H1 (cell line): ENCODE results near the gene GSX1. TPM values are rescaled to one million over a fixed set of nuclear protein-coding genes. Genes with fewer than 3 reads are reported as not detected.

ENCODE experiments used
- CTCF ChIA-PET: fragments of 300-600 bp; sonication (Branson Sonifier 250); formaldehyde crosslinking; loops from one replicate; lab custom pipeline; 2021; ENCODE audit not compliant: partially characterized antibody; lab: Charles Lee
- POLR2A ChIA-PET: fragments of 300-600 bp; sonication (Branson Sonifier 250); formaldehyde crosslinking; loops from one replicate; lab custom pipeline; 2021; ENCODE audit warnings: inconsistent platforms; ENCODE audit not compliant: partially characterized antibody; lab: Charles Lee
- DNase-seq, 2 experiments: peaks; one replicate each; pipeline versions ENCODE4 v3.0.0 to v3.0.0-alpha.2; 2010 to 2022; ENCODE audit warnings: low spot score in 2 of 2, low read depth in 1 of 2, mixed read lengths in 1 of 2
- FAIRE-seq: peaks from 2 replicates; lab custom pipeline; 2011; peaks lifted over from hg19 to GRCh38; lab: Jason Lieb, UNC
- H2AFZ ChIP-seq: 2 replicates; pipeline ENCODE4 v1.8.1; 2012; ENCODE audit warnings: low read length, inconsistent platforms
- H2AK5ac ChIP-seq: 2 replicates; pipeline ENCODE4 v1.6.1; 2013; ENCODE audit warnings: low read depth, low read length
- H2BK120ac ChIP-seq: replicated peaks from 2 replicates; pipeline ENCODE3; 2013; ENCODE audit warnings: low read depth, low read length, inconsistent platforms
- H2BK12ac ChIP-seq: 2 replicates; pipeline ENCODE4 v1.6.1; 2013; ENCODE audit warnings: low read depth, low read length
- H2BK15ac ChIP-seq: 2 replicates; pipeline ENCODE4 v1.6.1; 2013; ENCODE audit warnings: low read length
- H2BK20ac ChIP-seq: 2 replicates; pipeline ENCODE4 v1.6.1; 2013; ENCODE audit warnings: low read length
- H2BK5ac ChIP-seq: 2 replicates; pipeline ENCODE4 v1.6.1; 2013; ENCODE audit warnings: low read depth, low read length
- H3K14ac ChIP-seq: 2 replicates; pipeline ENCODE4 v1.6.1; 2013; ENCODE audit warnings: inconsistent platforms; ENCODE audit not compliant: insufficient read length
- H3K18ac ChIP-seq: 2 replicates; pipeline ENCODE4 v1.6.1; 2013; ENCODE audit warnings: low read length; ENCODE audit errors: extremely low read depth
- H3K23ac ChIP-seq: 2 replicates; pipeline ENCODE4 v1.6.1; 2013; ENCODE audit warnings: inconsistent platforms; ENCODE audit not compliant: insufficient read length
- H3K23me2 ChIP-seq: 2 replicates; pipeline ENCODE4 v1.6.1; 2013; ENCODE audit warnings: low read depth, low read length
- H3K27ac ChIP-seq: 2 replicates; pipeline ENCODE4 v1.6.1; 2011; ENCODE audit warnings: low read depth, low read length, inconsistent platforms
- H3K27me3 ChIP-seq, 4 experiments: replicated peaks in 1 of 4; 1 replicate in 1 of 4; 2 replicates in 3 of 4; pipeline versions ENCODE4 v1.6.1 to v1.8.1; 2011 to 2013; ENCODE audit warnings: low read length in 3 of 4, mild to moderate bottlenecking in 3 of 4, inconsistent platforms in 2 of 4, mixed read lengths in 2 of 4, moderate library complexity in 1 of 4; ENCODE audit not compliant: control insufficient read depth in 3 of 4, insufficient read depth in 3 of 4; ENCODE audit errors: extremely low read depth in 1 of 4
- H3K36me3 ChIP-seq, 4 experiments: 2 replicates each; pipeline versions ENCODE4 v1.6.1 to v1.8.1; 2011 to 2013; ENCODE audit warnings: mild to moderate bottlenecking in 4 of 4, low read length in 3 of 4, moderate library complexity in 2 of 4, control low read depth in 1 of 4, inconsistent platforms in 1 of 4; ENCODE audit not compliant: insufficient read depth in 4 of 4, control insufficient read depth in 2 of 4
- H3K4ac ChIP-seq: replicated peaks from 2 replicates; pipeline ENCODE3; 2013; ENCODE audit warnings: low read length, low read depth, mixed read lengths, inconsistent platforms; ENCODE audit not compliant: insufficient read length
- H3K4me1 ChIP-seq, 4 experiments: replicated peaks in 1 of 4; 1 replicate in 1 of 4; 2 replicates in 3 of 4; pipeline versions ENCODE4 v1.6.1 to v1.8.1; 2011 to 2013; ENCODE audit warnings: low read length in 3 of 4, inconsistent platforms in 2 of 4, mixed read lengths in 1 of 4; ENCODE audit not compliant: insufficient read depth in 4 of 4, control insufficient read depth in 3 of 4
- H3K4me2 ChIP-seq, 2 experiments: 2 replicates each; pipeline versions ENCODE4 v1.6.1 to v1.8.1; 2011 to 2013; ENCODE audit warnings: low read depth in 2 of 2, low read length in 2 of 2, control low read depth in 1 of 2, inconsistent platforms in 1 of 2, mild to moderate bottlenecking in 1 of 2; ENCODE audit not compliant: insufficient read depth in 1 of 2
- H3K4me3 ChIP-seq, 4 experiments: fragments of 200-600, 300-600 bp in 1 of 4; sonication (generic), shearing (Covaris generic), sonication (Bioruptor Twin) in 1 of 4; 2 replicates each; pipeline versions ENCODE4 v1.5.1 to v1.8.1; 2011 to 2016; ENCODE audit warnings: low read length in 4 of 4, low read depth in 3 of 4, control low read depth in 2 of 4, inconsistent platforms in 2 of 4, mild to moderate bottlenecking in 2 of 4, mixed read lengths in 1 of 4, moderate library complexity in 1 of 4; ENCODE audit not compliant: insufficient read depth in 2 of 4; ENCODE audit errors: extremely low read depth in 1 of 4
- H3K56ac ChIP-seq: replicated peaks from 2 replicates; pipeline ENCODE3; 2013; ENCODE audit warnings: low read depth, mild to moderate bottlenecking, mixed read lengths, low read length, inconsistent platforms; ENCODE audit not compliant: insufficient read length
- H3K79me1 ChIP-seq: 2 replicates; pipeline ENCODE4 v1.6.1; 2013; ENCODE audit warnings: low read depth, low read length, control low read depth
- H3K79me2 ChIP-seq, 2 experiments: 2 replicates each; pipeline versions ENCODE4 v1.6.1 to v1.8.1; 2012 to 2013; ENCODE audit warnings: low read length in 2 of 2, mild to moderate bottlenecking in 2 of 2, inconsistent platforms in 1 of 2; ENCODE audit not compliant: insufficient read depth in 2 of 2, control insufficient read depth in 1 of 2
- H3K9ac ChIP-seq, 4 experiments: replicated peaks in 1 of 4; 1 replicate in 1 of 4; 2 replicates in 3 of 4; pipeline versions ENCODE4 v1.6.1 to v1.8.1; 2011 to 2013; ENCODE audit warnings: low read depth in 3 of 4, low read length in 3 of 4, control low read depth in 2 of 4, mild to moderate bottlenecking in 2 of 4, moderate library complexity in 2 of 4, inconsistent platforms in 1 of 4; ENCODE audit errors: extremely low read depth in 1 of 4
- H3K9me3 ChIP-seq, 2 experiments: 2 replicates each; pipeline versions ENCODE4 v1.6.1 to v1.8.1; 2012 to 2013; ENCODE audit warnings: mild to moderate bottlenecking in 2 of 2, moderate library complexity in 2 of 2, control low read depth in 1 of 2, inconsistent platforms in 1 of 2, low read depth in 1 of 2, low read length in 1 of 2, mixed read lengths in 1 of 2; ENCODE audit not compliant: insufficient read depth in 2 of 2
- H4K20me1 ChIP-seq, 2 experiments: replicated peaks in 1 of 2; 2 replicates each; pipeline versions ENCODE3 to v1.8.1; 2011 to 2013; ENCODE audit warnings: inconsistent platforms in 2 of 2, low read length in 2 of 2, mild to moderate bottlenecking in 1 of 2; ENCODE audit not compliant: insufficient read depth in 2 of 2, control insufficient read depth in 1 of 2
- H4K5ac ChIP-seq: 2 replicates; pipeline ENCODE4 v1.6.1; 2013; ENCODE audit warnings: low read length, low read depth, mixed read lengths, inconsistent platforms; ENCODE audit not compliant: insufficient read length
- H4K8ac ChIP-seq: 2 replicates; pipeline ENCODE4 v1.8.0; 2013; ENCODE audit warnings: mild to moderate bottlenecking, moderate library complexity, low read length, inconsistent platforms; ENCODE audit not compliant: insufficient read depth; ENCODE audit errors: extremely low read depth
- H4K91ac ChIP-seq: replicated peaks from 2 replicates; pipeline ENCODE3; 2013; ENCODE audit warnings: low read length, mixed read lengths, inconsistent platforms; ENCODE audit not compliant: insufficient read length
- ATF3 ChIP-seq: IDR thresholded peaks from 2 replicates; pipeline ENCODE4 v1.6.1; 2011; ENCODE audit warnings: low read depth, mild to moderate bottlenecking, low read length; ENCODE audit not compliant: insufficient read depth
- HDAC2 ChIP-seq, 2 experiments: fragments of 300-600 bp in 1 of 2; sonication (generic) in 1 of 2; IDR thresholded peaks; 2 replicates each; pipeline ENCODE4 v1.6.1; 2011 to 2012; ENCODE audit warnings: low read depth in 2 of 2, low read length in 2 of 2, mild to moderate bottlenecking in 2 of 2, moderate library complexity in 2 of 2, borderline replicate concordance in 1 of 2, inconsistent platforms in 1 of 2
- HDAC6 ChIP-seq: IDR thresholded peaks from one replicate; pipeline ENCODE4 v1.7.1; 2012; ENCODE audit warnings: low read depth, mild to moderate bottlenecking, inconsistent platforms, low read length, moderate library complexity
- WGBS, 2 experiments: shearing (Covaris generic) in 1 of 2; methylation state at CpG; one replicate each; pipeline versions ENCODE4 v1.1.6 to v1.1.7; 2013 to 2015; ENCODE audit warnings: low lambda C conversion rate in 2 of 2, mixed read lengths in 2 of 2, inconsistent platforms in 1 of 2, low coverage in 1 of 2, missing lambda C conversion rate in 1 of 2; ENCODE audit not compliant: insufficient replicate concordance in 2 of 2, insufficient coverage in 1 of 2, insufficient read length in 1 of 2; ENCODE audit errors: extremely low coverage in 1 of 2, missing lambda C conversion rate in 1 of 2; 5-methylcytosine and 5-hydroxymethylcytosine counted together
- polyA plus RNA-seq, 7 experiments: library from polyadenylated mRNA; depleted of rRNA in 3 of 7; stranded (reverse) in 5 of 7; unstranded in 2 of 7; fragments of >200 nt in 5 of 7; fragments of 200-250 nt in 2 of 7; gene quantifications; 1 replicate in 5 of 7; 2 replicates in 1 of 7; 4 replicates in 1 of 7; pipeline versions ENCODE4 v1.2.1 to v1.2.3, GENCODE V29; 2011 to 2013; ENCODE audit warnings: missing spikeins in 2 of 7, mixed read lengths in 2 of 7
- total RNA-seq: library from RNA; stranded (reverse); fragmentation: NEBNext Ultra II Directional; extraction: Animal tissue kit (Norgen Biotek cat#: 25700); gene quantifications from 2 replicates; pipeline ENCODE4 v1.2.1, GENCODE V29; 2021

GSX1 gene
- total and polyA plus RNA-seq, 2 of the 8 experiments (the other 6 are each of a cell fraction or from before 2014, with no cell fraction given), result not detected

- Histone ChIP-seq H3K4me2 (peak overlapping the region; percentile 68 to 75), H3K27me3 (peaks cover 66 to 97% (median 88%) of the 10 kb centered on the region in 4 experiments)
- peak in 1 of 2 experiments; percentile 61 for DNase-seq
- TF ChIP-seq HDAC2 (IDR thresholded peaks at IDR 0.05; ENCODE audit: borderline replicate concordance in 1 of 2, low read depth in 2 of 2, low read length in 2 of 2) (peak in 1 of 2 experiments; percentile 80; a peak in 1 of 4 replicates), ATF3 (no peak), HDAC6 (no peak)
Measured at GRCh38 chr13:27821566-27821965, 29.3 kb downstream of the GSX1 start.

More at GRCh38 chr13:27821566-27821965, 29.3 kb downstream of the GSX1 start:
- Histone ChIP-seq H2BK20ac (no peak overlapping the region), H3K56ac (no peak overlapping the region), H3K4me1 (peaks cover 17 to 32% (median 27%) of the 10 kb centered on the region in 4 experiments; a peak in 6 of 7 replicates), H2AFZ (no peak overlapping the region), H3K23me2 (no peaks in the 10 kb centered on the region; the same call in 1 of the 2 replicates), H3K18ac (no peak overlapping the region), H3K9me3 (no peaks in the 10 kb centered on the region), H4K8ac (no peak overlapping the region), H2BK120ac (no peak overlapping the region), H3K4ac (no peak overlapping the region), H4K20me1 (peaks cover 5 to 7% of the 10 kb centered on the region in 2 experiments), H3K4me3 (peak overlapping the region in 1 of 4 experiments; percentile 48; a peak in 4 of 8 replicates), H4K5ac (no peak overlapping the region), H4K91ac (no peak overlapping the region), H3K79me1 (no peaks in the 10 kb centered on the region), H3K9ac (no peak overlapping the region), H3K79me2 (no peaks in the 10 kb centered on the region), H2BK5ac (no peak overlapping the region), H3K27ac (no peak overlapping the region), H3K23ac (no peak overlapping the region), H3K36me3 (no peaks in the 10 kb centered on the region), H2AK5ac (no peak overlapping the region), H3K14ac (no peak overlapping the region), H2BK15ac (no peak overlapping the region), H2BK12ac (no peak overlapping the region)
- 1% methylated on average over 12 of the region's 12 CpGs; no CpG with 5 or more reads in 1 of the 2 experiments for WGBS, 2 experiments
- FAIRE-seq, result peak; percentile 92
- CTCF ChIA-PET, result interaction anchor here (0.7 to 14.6 kb wide), 15 partner anchors 18 to 446 kb away, joined by 4 to 345 read pairs (median 5); partner anchors contain the start of genes GSX1 and URAD
- POLR2A ChIA-PET, result interaction anchor here (0.7 to 2.0 kb wide), 7 partner anchors 13 to 121 kb away, joined by 3 to 7 read pairs (median 3); no protein-coding TSS in a partner anchor
